ENCODE results near the gene KAT6B. TPM values are rescaled to one million over a fixed set of nuclear protein-coding genes. Genes with fewer than 3 reads are reported as not detected.

The KAT6B gene
- total RNA-seq, 1 donor from 2014 or later = 21.3 TPM

- Histone ChIP-seq H4K20me1 (ENCODE audit: low read depth) (no peaks in the 10 kb centered on the region), H3K4me1 (no peaks in the 10 kb centered on the region), H3K9ac (no peak overlapping the region), H3K9me3 (ENCODE audit: low read depth) (no peaks in the 10 kb centered on the region), H2AFZ (replicated peaks) (peak overlapping the region; percentile 34), H3K4me2 (no peak overlapping the region), H3K79me2 (ENCODE audit: low read depth) (no peaks in the 10 kb centered on the region), H3K27ac (no peak overlapping the region), H3K4me3 (no peak overlapping the region), H3F3A (ENCODE audit: low read depth) (no peaks in the 10 kb centered on the region), H3K36me3 (no peaks in the 10 kb centered on the region), H3K27me3 (no peaks in the 10 kb centered on the region)
- no peak overlapping the region for H3K4me3 Mint-ChIP-seq
- no peak overlapping the region for H3K27ac Mint-ChIP-seq
- DNase-seq (ENCODE audit: low spot score) = no peak
- H3K27me3 Mint-ChIP-seq (ENCODE audit: insufficient read depth, low read depth) = peaks cover 2% of the 10 kb centered on the region
- TF ChIP-seq CTCF (IDR thresholded peaks at IDR 0.05) = no peak
- TF ChIP-seq EZH2 (IDR thresholded peaks at IDR 0.05) = no peak
- no peak for TF ChIP-seq EZH2phosphoT487 (IDR thresholded peaks at IDR 0.05)
- peaks cover 4% of the 10 kb centered on the region for H3K9me3 Mint-ChIP-seq
- no peaks in the 10 kb centered on the region for H3K36me3 Mint-ChIP-seq
- peaks cover 8% of the 10 kb centered on the region for H3K4me1 Mint-ChIP-seq
Observed at GRCh38 chr10:75067272-75067671, 240.9 kb downstream of the KAT6B start.

GRCh38 chr10:75068523-75068922 lies 242.1 kb downstream of the KAT6B start:
- no peak overlapping the region for H3K27ac Mint-ChIP-seq
- peaks cover 9% of the 10 kb centered on the region for H3K4me1 Mint-ChIP-seq
- H2AFZ ChIP-seq (replicated peaks) = no peak overlapping the region
- no peaks in the 10 kb centered on the region for H3F3A ChIP-seq (ENCODE audit: low read depth)
- H3K79me2 ChIP-seq (ENCODE audit: low read depth) = no peaks in the 10 kb centered on the region
- H4K20me1 ChIP-seq (ENCODE audit: low read depth) = no peaks in the 10 kb centered on the region
- H3K36me3 Mint-ChIP-seq = no peaks in the 10 kb centered on the region
- H3K36me3 ChIP-seq = no peaks in the 10 kb centered on the region
- no peak overlapping the region for H3K4me3 Mint-ChIP-seq
- H3K4me2 ChIP-seq = no peak overlapping the region
- H3K27ac ChIP-seq = no peak overlapping the region
- H3K4me1 ChIP-seq = no peaks in the 10 kb centered on the region
- peaks cover 2% of the 10 kb centered on the region for H3K27me3 Mint-ChIP-seq (ENCODE audit: insufficient read depth, low read depth)
- H3K9me3 ChIP-seq (ENCODE audit: low read depth) = no peaks in the 10 kb centered on the region
- no peak overlapping the region for H3K9ac ChIP-seq
- peaks cover 7% of the 10 kb centered on the region for H3K9me3 Mint-ChIP-seq
- no peak for DNase-seq (ENCODE audit: low spot score)
- H3K4me3 ChIP-seq = no peak overlapping the region
- TF ChIP-seq CTCF (IDR thresholded peaks at IDR 0.05) = no peak
- TF ChIP-seq EZH2 (IDR thresholded peaks at IDR 0.05) = no peak
- TF ChIP-seq EZH2phosphoT487 (IDR thresholded peaks at IDR 0.05) = no peak
- H3K27me3 ChIP-seq = no peaks in the 10 kb centered on the region

- Histone ChIP-seq H2AFZ (replicated peaks) (no peak overlapping the region), H3K36me3 (no peaks in the 10 kb centered on the region), H3K4me2 (no peak overlapping the region), H3K27me3 (no peaks in the 10 kb centered on the region), H3K4me3 (no peak overlapping the region), H3K4me1 (no peaks in the 10 kb centered on the region), H3K79me2 (ENCODE audit: low read depth) (no peaks in the 10 kb centered on the region), H3K9me3 (ENCODE audit: low read depth) (no peaks in the 10 kb centered on the region), H3F3A (ENCODE audit: low read depth) (no peaks in the 10 kb centered on the region), H3K9ac (no peak overlapping the region), H3K27ac (no peak overlapping the region), H4K20me1 (ENCODE audit: low read depth) (no peaks in the 10 kb centered on the region)
- no peak for DNase-seq (ENCODE audit: low spot score)
- Mint-ChIP-seq H3K4me3 (no peak overlapping the region), H3K27me3 (ENCODE audit: insufficient read depth, low read depth) (peaks cover 6% of the 10 kb centered on the region), H3K4me1 (peaks cover 9% of the 10 kb centered on the region), H3K27ac (no peak overlapping the region), H3K36me3 (no peaks in the 10 kb centered on the region), H3K9me3 (peaks cover 7% of the 10 kb centered on the region)
- no peak for TF ChIP-seq EZH2 (IDR thresholded peaks at IDR 0.05)
- no peak for TF ChIP-seq EZH2phosphoT487 (IDR thresholded peaks at IDR 0.05)
- TF ChIP-seq CTCF (IDR thresholded peaks at IDR 0.05) = no peak
Observed at GRCh38 chr10:75070476-75070875, 244.1 kb downstream of the KAT6B start.

Data from neural progenitor cell (in vitro differentiated cells).